ENCODE data around the gene CLCN5.

The CLCN5 gene

DNA sequence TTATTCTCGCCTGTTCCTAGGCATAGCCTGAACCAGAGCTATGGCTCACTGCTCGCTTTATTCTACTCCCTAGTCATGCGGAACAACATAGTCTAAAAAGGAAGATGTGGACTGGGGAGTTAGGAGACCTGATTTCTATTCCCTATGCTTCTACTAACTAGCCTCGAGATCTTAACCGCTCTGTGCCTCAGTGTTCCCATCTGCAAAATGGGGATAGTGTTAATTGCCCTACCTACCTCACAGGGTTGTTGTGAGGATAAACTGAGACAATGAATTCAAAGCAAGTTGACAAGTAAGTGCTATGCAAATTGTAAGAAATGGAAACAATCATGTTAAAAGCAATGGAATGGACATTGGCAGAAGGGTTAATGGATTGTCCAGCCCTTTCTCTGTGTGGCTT, 176.4 kb downstream of the CLCN5 start:
- ATAC-seq (ENCODE audit: low read depth) (no peak), DNase-seq (ENCODE audit: low spot score in 2 of 2) (no peak)
- H3K27me3 Mint-ChIP-seq, result no peaks in the 10 kb centered on the region
- no peak overlapping the region for H3K27ac Mint-ChIP-seq
- H3K36me3 Mint-ChIP-seq, result no peaks in the 10 kb centered on the region
- no peak overlapping the region for H3K4me3 Mint-ChIP-seq
- peaks cover 6% of the 10 kb centered on the region for H3K4me1 Mint-ChIP-seq
- H3K9me3 Mint-ChIP-seq, result no peaks in the 10 kb centered on the region

GRCh38 chrX:50099331-50099730, 176.9 kb downstream of the CLCN5 start:
- H3K4me1 Mint-ChIP-seq, result peaks cover 6% of the 10 kb centered on the region
- ATAC-seq (ENCODE audit: low read depth) (no peak), DNase-seq (ENCODE audit: low spot score in 2 of 2) (no peak)
- H3K36me3 Mint-ChIP-seq, result no peaks in the 10 kb centered on the region
- H3K9me3 Mint-ChIP-seq, result no peaks in the 10 kb centered on the region
- no peak overlapping the region for H3K27ac Mint-ChIP-seq
- H3K27me3 Mint-ChIP-seq, result no peaks in the 10 kb centered on the region
- no peak overlapping the region for H3K4me3 Mint-ChIP-seq

- Mint-ChIP-seq H3K4me3 (no peak overlapping the region), H3K4me1 (peaks cover 6% of the 10 kb centered on the region), H3K27me3 (no peaks in the 10 kb centered on the region), H3K9me3 (no peaks in the 10 kb centered on the region), H3K27ac (no peak overlapping the region), H3K36me3 (no peaks in the 10 kb centered on the region)
- DNase-seq (ENCODE audit: low spot score in 2 of 2) (no peak), ATAC-seq (ENCODE audit: low read depth) (peak; percentile 44)
Observed at GRCh38 chrX:50100188-50100587, 177.8 kb downstream of the CLCN5 start.

- H3K27me3 Mint-ChIP-seq, result no peaks in the 10 kb centered on the region
- H3K4me1 Mint-ChIP-seq, result peaks cover 6% of the 10 kb centered on the region
- no peak overlapping the region for H3K27ac Mint-ChIP-seq
- H3K4me3 Mint-ChIP-seq, result no peak overlapping the region
- no peaks in the 10 kb centered on the region for H3K9me3 Mint-ChIP-seq
- ATAC-seq (ENCODE audit: low read depth) (no peak), DNase-seq (ENCODE audit: low spot score in 2 of 2) (no peak)
- H3K36me3 Mint-ChIP-seq, result no peaks in the 10 kb centered on the region
Observed at GRCh38 chrX:50103176-50103575, 180.8 kb downstream of the CLCN5 start.

DNA sequence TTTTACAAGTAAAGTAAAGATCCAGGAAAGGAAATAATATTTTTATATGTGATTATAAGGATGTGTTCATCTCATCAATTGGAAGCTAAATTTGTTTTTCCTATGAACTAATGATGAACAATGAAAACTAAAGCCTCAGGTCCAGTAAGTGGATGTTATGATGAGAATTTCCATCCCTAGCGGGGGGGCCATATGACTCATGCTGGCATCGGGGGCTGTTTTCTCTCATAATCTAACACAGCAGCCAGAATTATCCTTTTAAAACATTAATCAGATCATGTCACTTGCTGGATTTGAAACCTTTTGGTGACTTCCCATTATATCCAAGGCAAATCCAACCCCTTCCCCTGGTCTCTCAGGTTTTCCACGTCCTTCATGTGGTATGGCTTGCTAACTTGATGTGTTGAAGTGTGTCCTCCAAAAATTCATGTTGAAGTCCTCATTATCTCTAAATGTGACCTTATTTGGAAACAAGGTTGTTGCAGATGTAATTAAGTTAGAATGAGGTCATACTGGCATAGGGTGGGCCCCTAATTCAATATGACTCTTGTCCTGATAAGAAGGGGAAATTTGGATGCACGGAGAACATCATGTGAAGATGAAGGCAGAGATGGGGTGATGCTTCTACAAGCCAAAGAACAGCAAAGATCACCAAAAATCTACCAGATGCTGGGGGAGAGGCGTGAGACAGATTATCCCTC, 181.6 kb downstream of the CLCN5 start:
- DNase-seq (ENCODE audit: low spot score in 2 of 2), result no peak
- peaks cover 6% of the 10 kb centered on the region for H3K4me1 Mint-ChIP-seq
- H3K9me3 Mint-ChIP-seq, result no peaks in the 10 kb centered on the region
- ATAC-seq (ENCODE audit: low read depth), result no peak
- H3K4me3 Mint-ChIP-seq, result no peak overlapping the region
- H3K27me3 Mint-ChIP-seq, result no peaks in the 10 kb centered on the region
- H3K27ac Mint-ChIP-seq, result no peak overlapping the region
- no peaks in the 10 kb centered on the region for H3K36me3 Mint-ChIP-seq

DNA sequence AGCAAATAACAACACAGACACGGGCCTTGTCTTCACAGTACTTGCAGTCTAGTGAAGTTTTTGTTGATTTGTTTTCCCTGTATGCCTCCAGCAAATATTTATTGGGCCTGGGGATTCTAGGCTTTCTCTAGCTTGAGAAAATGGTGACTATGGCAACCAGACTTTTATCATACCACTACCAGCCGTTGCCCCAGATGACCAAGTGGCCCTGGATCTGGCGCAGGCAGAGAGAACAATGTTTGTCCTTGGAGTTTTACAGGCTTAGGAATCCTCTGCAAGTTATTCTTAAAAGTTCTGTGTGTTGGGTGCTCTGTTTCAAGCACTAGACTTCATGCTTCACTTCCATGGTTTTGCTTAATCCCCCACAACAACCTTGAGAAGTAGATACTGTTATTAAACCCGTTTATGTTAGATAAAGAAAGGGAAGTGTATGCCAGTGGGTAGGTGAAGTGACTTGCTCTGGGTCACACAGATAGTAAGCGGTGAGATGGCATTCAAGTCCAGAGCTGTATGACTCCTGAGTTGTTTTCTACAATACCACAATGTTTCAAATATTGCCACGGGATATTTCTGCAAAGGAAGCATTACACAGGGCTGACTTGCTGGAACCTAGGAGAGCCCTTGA, 183.8 kb downstream of the CLCN5 start:
- no peaks in the 10 kb centered on the region for H3K36me3 Mint-ChIP-seq
- H3K27me3 Mint-ChIP-seq, result no peaks in the 10 kb centered on the region
- no peaks in the 10 kb centered on the region for H3K9me3 Mint-ChIP-seq
- no peak overlapping the region for H3K4me3 Mint-ChIP-seq
- no peak overlapping the region for H3K27ac Mint-ChIP-seq
- ATAC-seq (ENCODE audit: low read depth) (no peak), DNase-seq (ENCODE audit: low spot score in 2 of 2) (no peak)
- H3K4me1 Mint-ChIP-seq, result peaks cover 5% of the 10 kb centered on the region

DNA sequence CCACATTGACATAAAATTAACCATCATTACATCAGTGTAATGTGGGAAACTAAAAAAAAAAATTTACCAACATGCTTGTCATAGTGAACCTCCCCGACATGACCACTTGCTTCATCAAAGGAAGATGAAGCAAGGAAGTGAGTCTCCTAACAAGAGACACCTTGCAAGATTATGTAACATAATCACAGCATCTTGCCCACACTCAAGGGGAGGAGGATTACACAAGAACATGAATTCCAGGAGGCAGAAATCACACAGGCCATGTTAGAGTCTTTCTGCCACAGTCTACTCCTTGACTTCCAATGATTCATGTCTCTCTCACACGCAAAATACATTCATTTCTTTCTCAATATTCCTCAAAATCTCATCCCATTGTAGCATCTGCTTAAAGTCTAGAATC, 185.1 kb downstream of the CLCN5 start:
- peaks cover 12% of the 10 kb centered on the region for H3K4me1 Mint-ChIP-seq
- H3K4me3 Mint-ChIP-seq, result no peak overlapping the region
- DNase-seq (ENCODE audit: low spot score in 2 of 2), result no peak
- ATAC-seq (ENCODE audit: low read depth), result no peak
- no peaks in the 10 kb centered on the region for H3K9me3 Mint-ChIP-seq
- no peak overlapping the region for H3K27ac Mint-ChIP-seq
- no peaks in the 10 kb centered on the region for H3K36me3 Mint-ChIP-seq
- no peaks in the 10 kb centered on the region for H3K27me3 Mint-ChIP-seq

DNA sequence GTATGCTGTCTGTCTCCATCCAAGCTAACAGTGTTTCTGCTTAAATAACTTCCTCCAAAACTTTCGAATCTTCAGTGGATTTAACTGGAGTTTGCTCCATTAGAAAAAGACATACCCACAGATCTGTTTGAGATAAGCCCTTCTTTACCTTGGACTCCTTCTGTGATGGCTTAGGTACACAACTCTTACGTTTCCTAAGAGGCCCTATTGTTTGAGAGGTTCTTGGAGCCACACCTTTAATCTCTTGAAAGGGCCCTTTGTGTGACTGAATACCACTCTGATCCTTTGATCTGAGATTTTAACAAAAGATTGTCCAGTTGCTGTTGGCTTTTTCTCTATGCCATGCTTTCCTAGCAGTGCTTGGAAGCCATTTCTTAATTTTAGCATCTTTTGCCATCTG, 185.9 kb downstream of the CLCN5 start:
- Mint-ChIP-seq H3K9me3 (no peaks in the 10 kb centered on the region), H3K4me3 (no peak overlapping the region)

DNA sequence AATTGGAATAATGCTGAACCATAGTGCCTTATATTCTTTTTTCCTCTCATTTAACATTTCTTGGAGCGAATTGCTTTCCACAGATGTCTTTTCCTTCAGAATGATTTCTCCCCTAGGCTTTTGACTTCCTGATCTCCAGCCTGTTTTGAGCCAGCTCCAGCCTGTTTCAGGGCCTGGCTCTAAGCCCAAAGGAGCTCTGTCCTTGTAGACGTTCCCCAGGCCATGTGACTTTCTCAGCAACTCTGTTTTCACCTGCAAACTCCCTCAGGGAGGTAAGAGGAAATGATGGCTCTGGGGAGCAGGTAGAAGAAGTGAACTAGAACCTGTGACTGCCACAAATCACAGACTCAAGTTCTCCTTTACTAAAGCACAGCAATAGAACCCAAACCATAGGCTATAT, 189.3 kb downstream of the CLCN5 start:
- H3K4me1 Mint-ChIP-seq, result peaks cover 22% of the 10 kb centered on the region
- no peaks in the 10 kb centered on the region for H3K9me3 Mint-ChIP-seq
- H3K27me3 Mint-ChIP-seq, result no peaks in the 10 kb centered on the region
- peak; percentile 57 for ATAC-seq (ENCODE audit: low read depth)
- no peaks in the 10 kb centered on the region for H3K36me3 Mint-ChIP-seq
- peak overlapping the region; percentile 25 for H3K4me3 Mint-ChIP-seq
- DNase-seq (ENCODE audit: low spot score in 2 of 2), result no peak
- H3K27ac Mint-ChIP-seq, result no peak overlapping the region

More for the DNA sequence above, 185.9 kb downstream of the CLCN5 start:
- DNase-seq (ENCODE audit: low spot score in 2 of 2) (no peak), ATAC-seq (ENCODE audit: low read depth) (no peak)
- no peak overlapping the region for H3K27ac Mint-ChIP-seq
- H3K36me3 Mint-ChIP-seq, result no peaks in the 10 kb centered on the region
- no peaks in the 10 kb centered on the region for H3K27me3 Mint-ChIP-seq
- H3K4me1 Mint-ChIP-seq, result peaks cover 13% of the 10 kb centered on the region

DNA sequence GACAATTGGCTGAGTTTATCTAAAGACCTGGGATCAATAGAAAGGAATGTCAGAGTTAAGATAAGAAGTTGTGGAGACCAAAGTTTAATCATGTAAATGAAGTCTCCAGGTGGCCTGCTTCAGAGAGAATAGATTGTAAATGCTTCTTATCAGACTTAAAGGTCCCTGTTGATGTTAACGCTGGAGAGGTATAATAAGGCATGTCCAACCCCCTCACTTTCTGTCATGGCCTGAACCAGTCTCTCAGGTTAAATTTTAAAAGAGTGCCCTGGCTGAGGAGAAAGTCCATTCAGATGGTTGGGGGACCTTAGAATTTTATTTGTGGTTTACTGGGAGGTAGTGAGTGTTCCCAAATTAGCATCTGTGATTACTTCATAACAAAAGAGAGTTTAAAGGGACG, 191.7 kb downstream of the CLCN5 start:
- Mint-ChIP-seq H3K27me3 (no peaks in the 10 kb centered on the region), H3K27ac (no peak overlapping the region), H3K4me1 (peaks cover 27% of the 10 kb centered on the region), H3K9me3 (no peaks in the 10 kb centered on the region), H3K36me3 (no peaks in the 10 kb centered on the region), H3K4me3 (no peak overlapping the region)
- no peak for ATAC-seq (ENCODE audit: low read depth)
- DNase-seq (ENCODE audit: low spot score in 2 of 2), result no peak

- no peaks in the 10 kb centered on the region for H3K36me3 Mint-ChIP-seq
- H3K27ac Mint-ChIP-seq, result no peak overlapping the region
- H3K4me1 Mint-ChIP-seq, result peaks cover 25% of the 10 kb centered on the region
- H3K4me3 Mint-ChIP-seq, result no peak overlapping the region
- DNase-seq (ENCODE audit: low spot score in 2 of 2), result no peak
- peaks cover 3% of the 10 kb centered on the region for H3K27me3 Mint-ChIP-seq
- no peaks in the 10 kb centered on the region for H3K9me3 Mint-ChIP-seq
- ATAC-seq (ENCODE audit: low read depth), result peak; percentile 45
Observed at GRCh38 chrX:50115973-50116372, 193.6 kb downstream of the CLCN5 start.

DNA sequence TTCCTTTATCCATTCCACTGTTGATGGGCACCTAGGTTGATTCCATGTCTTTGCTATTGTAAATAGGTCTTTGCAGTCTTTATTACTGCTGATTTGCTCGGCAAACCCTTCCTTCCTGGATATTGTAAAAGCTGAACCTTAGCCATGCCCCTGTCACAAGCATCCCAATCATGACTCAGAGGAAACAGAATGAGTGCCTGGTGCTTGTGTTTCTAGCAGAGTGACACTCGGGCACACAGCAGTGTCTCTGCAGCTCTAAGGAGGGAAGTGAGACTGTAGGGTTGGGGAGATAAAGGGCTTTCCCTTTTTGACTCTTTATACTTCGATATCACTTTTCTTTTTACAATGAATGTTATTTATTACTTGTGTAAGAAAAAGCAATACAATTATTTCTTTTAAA, 195.1 kb downstream of the CLCN5 start:
- H3K27me3 Mint-ChIP-seq, result peaks cover 3% of the 10 kb centered on the region
- H3K9me3 Mint-ChIP-seq, result no peaks in the 10 kb centered on the region
- H3K4me1 Mint-ChIP-seq, result peaks cover 18% of the 10 kb centered on the region
- no peak overlapping the region for H3K27ac Mint-ChIP-seq
- no peaks in the 10 kb centered on the region for H3K36me3 Mint-ChIP-seq
- ATAC-seq (ENCODE audit: low read depth), result peak; percentile 82
- peak in 1 of 2 donors; percentile 4 for DNase-seq (ENCODE audit: low spot score in 2 of 2)
- peak overlapping the region; percentile 21 for H3K4me3 Mint-ChIP-seq

DNA sequence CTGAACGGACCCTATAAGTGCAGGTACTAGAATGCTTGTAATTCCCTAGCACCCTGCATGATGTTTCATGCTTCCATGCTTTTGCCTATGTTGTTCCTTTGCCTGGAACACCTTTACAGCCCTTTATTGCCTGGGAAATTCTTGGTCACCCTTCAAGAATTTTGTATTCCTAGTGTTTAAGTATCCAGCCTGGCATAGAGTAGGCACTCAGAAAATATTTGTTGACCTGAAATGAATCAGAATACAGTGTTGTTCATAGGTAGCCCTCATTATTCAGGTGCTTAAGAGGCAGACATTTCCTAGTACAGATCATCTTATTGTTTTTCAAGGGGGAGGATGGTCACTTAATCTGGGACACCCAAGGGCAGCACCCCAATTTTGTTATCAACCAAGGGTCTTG, 203.1 kb downstream of the CLCN5 start:
- H3K27me3 Mint-ChIP-seq, result no peaks in the 10 kb centered on the region
- H3K4me1 Mint-ChIP-seq, result peaks cover 5% of the 10 kb centered on the region
- no peak for ATAC-seq (ENCODE audit: low read depth)
- no peak overlapping the region for H3K27ac Mint-ChIP-seq
- no peak for DNase-seq (ENCODE audit: low spot score in 2 of 2)
- no peak overlapping the region for H3K4me3 Mint-ChIP-seq
- no peaks in the 10 kb centered on the region for H3K9me3 Mint-ChIP-seq
- no peaks in the 10 kb centered on the region for H3K36me3 Mint-ChIP-seq

DNA sequence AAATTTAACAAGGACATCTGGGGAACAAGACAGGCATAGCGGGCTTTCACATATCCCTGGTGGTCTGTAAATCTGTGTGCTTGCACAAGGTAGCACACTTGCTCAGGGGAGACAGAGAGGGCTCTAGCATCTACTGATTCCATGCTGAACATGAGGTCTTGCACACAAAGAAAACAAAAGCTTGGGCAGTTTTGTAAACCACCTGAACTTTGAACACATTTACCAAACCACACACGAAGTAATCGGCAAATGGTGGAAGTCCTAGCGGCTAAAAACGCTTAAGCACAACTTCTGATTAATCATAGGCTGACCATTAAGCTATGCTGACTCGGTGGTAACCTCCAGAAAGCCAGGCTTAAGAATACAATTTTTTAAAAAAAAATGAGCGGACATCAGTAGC, 225.6 kb downstream of the CLCN5 start:
- no peaks in the 10 kb centered on the region for H3K9me3 Mint-ChIP-seq
- no peak overlapping the region for H3K4me3 Mint-ChIP-seq
- no peaks in the 10 kb centered on the region for H3K27me3 Mint-ChIP-seq
- DNase-seq (ENCODE audit: low spot score in 2 of 2) (no peak), ATAC-seq (ENCODE audit: low read depth) (no peak)
- no peak overlapping the region for H3K27ac Mint-ChIP-seq
- H3K36me3 Mint-ChIP-seq, result no peaks in the 10 kb centered on the region
- no peaks in the 10 kb centered on the region for H3K4me1 Mint-ChIP-seq

Measured in memory B cell (primary cell).